Measurements from ENCODE around the gene ZNF91. TPM values are rescaled to one million over a fixed set of nuclear protein-coding genes. Genes with fewer than 3 reads are reported as not detected.

The ZNF91 gene
- total and polyA plus RNA-seq, 7 donors, result 17.7 to 88.1 (median 39.8) TPM

- H3K4me3 ChIP-seq, result no peak overlapping the region
- TF ChIP-seq POLR2A (IDR thresholded peaks at IDR 0.05) (no peak), CTCF (IDR thresholded peaks at IDR 0.05) (no peak), POLR2AphosphoS5 (IDR thresholded peaks at IDR 0.05) (no peak), EP300 (IDR thresholded peaks at IDR 0.05) (no peak)
- intact Hi-C loops (cut with DNase I), result no loop called here
- no peak overlapping the region for H3K27ac ChIP-seq
- DNase-seq, result no peak
- H3K36me3 ChIP-seq, result no peaks in the 10 kb centered on the region
- no peaks in the 10 kb centered on the region for H3K27me3 ChIP-seq
- no peaks in the 10 kb centered on the region for H3K9me3 ChIP-seq
- 90 to 97% methylated on average over 1 of the region's 1 CpG for WGBS, 2 donors
- H3K4me1 ChIP-seq, result no peaks in the 10 kb centered on the region
Measured at GRCh38 chr19:23318143-23318542, 77.1 kb downstream of the ZNF91 start.

DNA sequence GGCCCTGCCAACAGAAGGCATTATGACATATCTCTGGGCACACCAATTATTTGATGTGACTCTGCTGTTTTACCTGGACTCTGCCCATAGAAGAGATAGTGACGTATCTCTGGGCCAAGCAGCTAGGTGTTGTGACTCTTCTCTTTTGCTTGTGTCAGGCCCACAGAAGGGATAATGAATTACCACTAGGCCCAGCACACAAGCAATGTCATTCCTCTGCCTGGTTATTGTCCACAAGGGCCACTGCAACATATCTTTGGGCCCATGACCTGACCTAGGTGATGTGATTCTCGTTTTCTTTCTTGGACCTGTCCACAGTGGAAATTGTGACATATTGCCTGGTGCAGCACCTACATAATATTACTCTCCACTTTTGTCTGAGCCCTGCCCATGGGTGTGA is 80.0 kb downstream of the ZNF91 start:
- intact Hi-C loops (cut with DNase I), result no loop called here
- 83 to 85% methylated on average over 2 of the region's 2 CpGs for WGBS, 2 donors
- Histone ChIP-seq H3K4me1 (no peaks in the 10 kb centered on the region), H3K27me3 (no peaks in the 10 kb centered on the region), H3K4me3 (no peak overlapping the region), H3K9me3 (no peaks in the 10 kb centered on the region), H3K36me3 (no peaks in the 10 kb centered on the region), H3K27ac (no peak overlapping the region)
- TF ChIP-seq EP300 (IDR thresholded peaks at IDR 0.05) (no peak), CTCF (IDR thresholded peaks at IDR 0.05) (no peak), POLR2AphosphoS5 (IDR thresholded peaks at IDR 0.05) (no peak), POLR2A (IDR thresholded peaks at IDR 0.05) (no peak)
- no peak for DNase-seq

DNA sequence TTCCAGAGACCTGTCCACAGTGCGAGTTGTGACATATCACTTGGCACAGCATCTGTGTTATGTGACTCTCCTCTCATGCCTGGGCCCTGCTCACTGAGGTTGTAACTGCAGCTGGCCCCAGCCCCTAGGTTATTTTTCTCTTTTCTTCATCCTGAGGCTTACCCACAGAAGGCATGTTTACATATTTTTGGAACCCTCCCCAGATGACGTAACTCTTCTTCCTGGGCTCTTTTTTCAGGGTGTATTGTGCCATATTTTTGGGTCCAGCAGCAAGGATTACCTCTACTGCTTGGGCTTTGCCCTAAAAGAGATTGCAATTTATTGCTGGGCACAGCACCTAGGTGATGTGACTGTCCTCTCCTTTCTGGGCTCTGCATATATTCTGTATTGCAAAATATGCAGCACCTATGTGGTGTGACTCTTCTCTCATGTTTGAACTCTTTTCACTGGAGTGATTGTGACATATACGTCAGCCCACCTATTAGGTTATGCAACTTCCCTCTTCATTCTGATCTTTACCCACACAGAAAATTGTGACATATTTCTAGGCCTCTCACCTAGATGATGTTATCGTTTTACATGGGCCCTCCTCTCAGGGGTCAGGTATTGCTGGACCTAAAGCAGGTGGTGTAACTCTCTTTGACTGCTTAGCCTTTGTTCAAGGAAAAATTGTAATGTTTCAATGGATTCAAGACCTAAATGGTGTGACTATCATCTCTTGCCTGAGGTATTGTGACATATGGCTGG is 80.6 kb downstream of the ZNF91 start:
- no peak for TF ChIP-seq CTCF (IDR thresholded peaks at IDR 0.05)
- TF ChIP-seq POLR2A (IDR thresholded peaks at IDR 0.05), result no peak
- TF ChIP-seq POLR2AphosphoS5 (IDR thresholded peaks at IDR 0.05), result no peak

GRCh38 chr19:23313196-23313595 is 82.1 kb downstream of the ZNF91 start:
- no peak for DNase-seq
- H3K27me3 ChIP-seq, result no peaks in the 10 kb centered on the region
- no peak for TF ChIP-seq POLR2A (IDR thresholded peaks at IDR 0.05)
- WGBS, 2 donors, result 85 to 87% methylated on average over 2 of the region's 2 CpGs
- no peaks in the 10 kb centered on the region for H3K9me3 ChIP-seq
- H3K4me3 ChIP-seq, result no peak overlapping the region
- H3K27ac ChIP-seq, result no peak overlapping the region
- intact Hi-C loops (cut with DNase I), result no loop called here
- H3K36me3 ChIP-seq, result no peaks in the 10 kb centered on the region
- H3K4me1 ChIP-seq, result no peaks in the 10 kb centered on the region

More for the DNA sequence above, 80.6 kb downstream of the ZNF91 start:
- H3K27ac ChIP-seq, result no peak overlapping the region
- H3K36me3 ChIP-seq, result no peaks in the 10 kb centered on the region
- no peaks in the 10 kb centered on the region for H3K27me3 ChIP-seq
- WGBS, 2 donors, result 89 to 91% methylated on average over 4 of the region's 4 CpGs
- no peak overlapping the region for H3K4me3 ChIP-seq
- no peaks in the 10 kb centered on the region for H3K4me1 ChIP-seq
- no peak for DNase-seq
- no peaks in the 10 kb centered on the region for H3K9me3 ChIP-seq
- intact Hi-C loops (cut with DNase I), result no loop called here

- no peak overlapping the region for H3K27ac ChIP-seq
- DNase-seq, result no peak
- no peaks in the 10 kb centered on the region for H3K9me3 ChIP-seq
- no peaks in the 10 kb centered on the region for H3K27me3 ChIP-seq
- no peaks in the 10 kb centered on the region for H3K4me1 ChIP-seq
- 68 to 77% methylated on average over 1 of the region's 1 CpG for WGBS, 2 donors
- no peak overlapping the region for H3K4me3 ChIP-seq
- intact Hi-C loops (cut with DNase I), result no loop called here
- TF ChIP-seq POLR2AphosphoS5 (IDR thresholded peaks at IDR 0.05) (no peak), EP300 (IDR thresholded peaks at IDR 0.05) (no peak), POLR2A (IDR thresholded peaks at IDR 0.05) (no peak), CTCF (IDR thresholded peaks at IDR 0.05) (no peak)
- H3K36me3 ChIP-seq, result no peaks in the 10 kb centered on the region
Measured at GRCh38 chr19:23312515-23312914, 82.8 kb downstream of the ZNF91 start.

All from sigmoid colon (tissue), 7 donors.